Stimulated activated CD4-positive, alpha-beta T cell treated with anti-CD3 and anti-CD28 coated beads, Interleukin-2, amount 100 ng/mL, for 48 hours (primary cell): ENCODE results near the gene UGT2B28.
"Not testable (repeated sequence)": the region's sequence is repeated elsewhere in the genome, so short reads cannot be mapped to it uniquely, and the experiment has no call there.

Experiments used
- DNase-seq, 2 donors: peaks; one replicate each; pipeline ENCODE4 v3.0.0-alpha.2; 2020

UGT2B28 gene

GRCh38 chr4:69280081-69280480 is at the start of gene UGT2B28:
Gene UGT2B28 (plus strand): TSS chr4:69280475. CDS start chr4:69280501, 26 bp downstream.
- DNase-seq, result not testable (repeated sequence)

- DNase-seq, result no peak
These were observed 41.2 kb upstream of the UGT2B28 start for GRCh38 chr4:69239092-69239491.

- no peak for DNase-seq
These were observed 40.6 kb upstream of the UGT2B28 start for GRCh38 chr4:69239557-69240168.

- not testable (repeated sequence) for DNase-seq
These were observed 39.5 kb upstream of the UGT2B28 start for GRCh38 chr4:69240787-69241186.

GRCh38 chr4:69241746-69242145 is 38.5 kb upstream of the UGT2B28 start:
- DNase-seq, result not testable (repeated sequence)

- not testable (repeated sequence) for DNase-seq
These were observed 37.6 kb upstream of the UGT2B28 start for GRCh38 chr4:69242562-69243240.

GRCh38 chr4:69250884-69251283 is 29.4 kb upstream of the UGT2B28 start:
- not testable (repeated sequence) for DNase-seq

GRCh38 chr4:69253147-69253772 is 27.0 kb upstream of the UGT2B28 start:
- not testable (repeated sequence) for DNase-seq

GRCh38 chr4:69268612-69269011 is 11.7 kb upstream of the UGT2B28 start:
- DNase-seq, result not testable (repeated sequence)

- not testable (repeated sequence) for DNase-seq
These were observed 16.1 kb downstream of the UGT2B28 start for GRCh38 chr4:69296356-69296755.

- not testable (repeated sequence) for DNase-seq
These were observed 28.3 kb downstream of the UGT2B28 start for GRCh38 chr4:69308426-69309033.

- not testable (repeated sequence) for DNase-seq
These were observed 29.3 kb downstream of the UGT2B28 start for GRCh38 chr4:69309549-69310076.

- DNase-seq, result not testable (repeated sequence)
These were observed 30.0 kb downstream of the UGT2B28 start for GRCh38 chr4:69310262-69310661.

- peak in 1 of 2 donors; percentile 3 for DNase-seq
These were observed 37.5 kb downstream of the UGT2B28 start for GRCh38 chr4:69317669-69318298.

GRCh38 chr4:69321153-69321729 is 41.0 kb downstream of the UGT2B28 start:
- no peak for DNase-seq

GRCh38 chr4:69322055-69322454 is 41.8 kb downstream of the UGT2B28 start:
- DNase-seq, result no peak

- no peak for DNase-seq
These were observed 43.0 kb downstream of the UGT2B28 start for GRCh38 chr4:69323284-69323683.

- DNase-seq, result no peak
These were observed 50.2 kb downstream of the UGT2B28 start for GRCh38 chr4:69330345-69331047.

- not testable (repeated sequence) for DNase-seq
These were observed 51.0 kb downstream of the UGT2B28 start for GRCh38 chr4:69331304-69331703.

GRCh38 chr4:69335485-69335884 is 55.2 kb downstream of the UGT2B28 start:
- DNase-seq, result not testable (repeated sequence)

GRCh38 chr4:69343114-69343513 is 62.8 kb downstream of the UGT2B28 start:
- not testable (repeated sequence) for DNase-seq
